Midbrain (tissue), 1 donor: Measurements from ENCODE around the gene TATDN3.
"Not testable (repeated sequence)": the region's sequence is repeated elsewhere in the genome, so short reads cannot be mapped to it uniquely, and the experiment has no call there.

ENCODE experiments used
- DNase-seq: peaks from one replicate; lab custom pipeline; 2025; lab: John Stamatoyannopoulos, UW

The TATDN3 gene, protein sequence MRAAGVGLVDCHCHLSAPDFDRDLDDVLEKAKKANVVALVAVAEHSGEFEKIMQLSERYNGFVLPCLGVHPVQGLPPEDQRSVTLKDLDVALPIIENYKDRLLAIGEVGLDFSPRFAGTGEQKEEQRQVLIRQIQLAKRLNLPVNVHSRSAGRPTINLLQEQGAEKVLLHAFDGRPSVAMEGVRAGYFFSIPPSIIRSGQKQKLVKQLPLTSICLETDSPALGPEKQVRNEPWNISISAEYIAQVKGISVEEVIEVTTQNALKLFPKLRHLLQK

DNA sequence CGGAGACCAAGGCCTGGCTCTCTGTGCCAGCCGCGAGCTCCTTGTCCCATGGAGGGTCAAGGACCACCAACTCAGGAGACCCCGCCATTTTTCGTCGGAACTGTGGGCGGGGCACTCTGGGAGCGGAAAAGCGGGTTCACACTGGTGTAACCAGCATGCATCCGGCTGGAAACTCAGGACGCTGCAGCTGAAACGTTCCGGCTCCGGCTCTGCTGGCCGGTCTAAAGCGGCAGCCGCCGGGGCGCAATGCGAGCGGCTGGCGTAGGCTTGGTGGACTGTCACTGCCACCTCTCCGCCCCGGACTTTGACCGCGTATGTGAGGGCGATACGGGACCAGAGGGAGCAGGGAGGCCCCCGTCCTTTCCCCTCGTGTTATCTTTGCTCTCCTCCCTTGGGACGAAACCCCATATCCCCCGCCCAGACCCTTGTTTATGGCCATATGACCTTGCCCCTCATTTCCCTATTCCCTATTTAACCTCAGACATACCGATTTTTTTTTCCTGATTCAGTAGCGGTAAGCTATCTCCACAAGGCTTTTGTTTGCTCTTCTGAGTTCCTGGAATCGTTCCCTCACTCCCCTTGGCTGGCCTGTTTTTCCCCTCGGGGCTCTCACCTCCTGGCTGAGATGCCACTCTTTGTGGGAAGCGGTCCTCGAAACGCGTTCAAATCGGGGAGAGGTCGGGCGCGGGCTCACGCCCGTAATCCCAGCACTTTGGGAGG lies at the start of gene TATDN3, which contains the start of gene NSL1:
TSS of gene TATDN3 (plus strand) at position 219 of the 720 bp plus-strand sequence. CDS start at position 247, 28 bp downstream.
TSS of gene NSL1 (minus strand) at position 102 of the 720 bp plus-strand sequence. CDS start at position 88, 14 bp downstream.
- DNase-seq = peak; percentile 93

- DNase-seq = no peak
Measured at GRCh38 chr1:212743901-212744475, 47.7 kb upstream of the TATDN3 start.

DNA sequence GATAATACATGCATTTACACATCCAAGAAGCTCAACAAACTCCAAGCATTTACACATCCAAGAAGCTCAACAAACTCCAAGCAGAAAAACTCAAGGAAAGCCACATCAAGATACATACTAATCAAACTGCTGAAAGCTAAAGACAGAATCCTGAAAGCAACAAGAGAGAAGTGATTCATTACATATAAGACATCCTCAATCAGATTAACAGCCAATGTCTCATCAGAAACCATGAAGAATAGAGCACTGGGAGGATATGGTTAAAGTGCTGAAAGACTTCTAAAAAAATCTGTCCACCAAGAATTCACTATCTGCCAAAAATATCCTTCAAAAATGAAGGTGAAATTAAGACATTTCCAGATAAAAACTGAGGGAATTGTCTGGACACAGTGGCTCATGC lies 46.4 kb upstream of the TATDN3 start:
- DNase-seq = no peak

DNA sequence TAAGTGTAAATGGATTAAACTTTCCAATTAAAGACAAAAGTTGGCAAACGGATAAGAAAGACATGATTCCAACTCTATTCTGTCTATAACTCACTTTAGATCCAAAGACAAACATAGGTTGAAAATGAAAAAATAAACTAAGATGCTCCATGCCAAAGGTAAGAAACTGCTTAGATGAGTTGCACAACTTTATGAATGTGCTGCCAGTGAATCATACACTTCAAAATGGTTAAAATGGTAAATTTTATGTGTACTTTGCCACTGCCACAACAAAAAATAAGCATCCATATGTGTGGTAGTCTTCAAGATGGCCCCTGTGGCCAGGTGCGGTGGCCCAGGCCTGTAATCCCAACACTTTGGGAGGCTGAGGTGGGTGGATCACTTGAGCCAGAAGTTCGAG lies 45.1 kb upstream of the TATDN3 start:
- no peak for DNase-seq

- peak; percentile 60 for DNase-seq
Measured at GRCh38 chr1:212749821-212750535, 41.7 kb upstream of the TATDN3 start.

GRCh38 chr1:212752252-212752933 lies 39.3 kb upstream of the TATDN3 start:
- DNase-seq = peak; percentile 19

DNA sequence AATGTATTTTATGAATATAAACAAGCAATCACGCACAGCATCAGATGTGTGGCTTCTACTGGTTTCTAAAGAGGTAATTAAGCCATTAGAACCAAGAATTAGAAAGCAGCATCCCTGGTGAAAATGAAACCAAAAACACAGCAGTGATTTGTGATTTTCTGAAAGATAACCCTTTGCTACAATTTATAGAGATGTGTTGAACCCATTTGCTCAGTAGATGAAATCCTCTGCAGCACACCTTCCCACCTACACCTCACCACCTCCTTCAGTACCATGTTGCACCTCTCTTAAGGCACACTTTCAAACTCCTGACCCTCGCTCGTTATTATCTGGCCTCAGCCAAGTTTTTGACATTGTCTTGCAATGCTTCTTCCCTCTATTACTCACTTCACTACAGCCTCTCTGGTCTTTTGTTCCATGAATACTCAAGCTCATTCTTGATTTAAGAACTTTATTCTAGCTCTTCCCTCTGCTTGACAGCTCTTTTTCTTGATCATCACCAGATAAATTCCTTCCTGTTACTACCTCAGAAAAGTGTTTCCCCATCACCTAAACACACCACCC lies 38.7 kb upstream of the TATDN3 start:
- DNase-seq = no peak

DNA sequence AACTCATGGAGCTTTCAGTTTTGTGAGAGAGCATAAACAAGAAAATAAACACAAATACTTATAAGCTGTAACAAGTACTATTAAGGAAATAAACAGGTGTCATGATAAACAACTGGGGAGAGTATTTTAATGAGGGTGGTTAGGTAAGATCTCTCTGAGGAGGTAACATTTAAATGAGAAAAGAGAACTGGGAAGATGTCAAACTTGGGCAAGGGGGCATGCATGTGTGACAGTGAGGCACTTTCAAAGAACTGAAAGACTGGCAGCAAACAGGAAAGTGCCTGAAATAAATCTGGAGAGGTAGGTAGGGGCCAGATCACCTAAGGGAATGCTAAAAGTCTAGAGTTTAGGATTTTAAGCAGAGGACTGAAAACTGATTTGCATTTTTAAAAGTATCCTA lies 37.9 kb upstream of the TATDN3 start:
- DNase-seq = no peak

- DNase-seq = no peak
Measured at GRCh38 chr1:212754193-212754592, 37.5 kb upstream of the TATDN3 start.

- DNase-seq = peak; percentile 53
Measured at GRCh38 chr1:212754680-212755079, 37.0 kb upstream of the TATDN3 start.

DNA sequence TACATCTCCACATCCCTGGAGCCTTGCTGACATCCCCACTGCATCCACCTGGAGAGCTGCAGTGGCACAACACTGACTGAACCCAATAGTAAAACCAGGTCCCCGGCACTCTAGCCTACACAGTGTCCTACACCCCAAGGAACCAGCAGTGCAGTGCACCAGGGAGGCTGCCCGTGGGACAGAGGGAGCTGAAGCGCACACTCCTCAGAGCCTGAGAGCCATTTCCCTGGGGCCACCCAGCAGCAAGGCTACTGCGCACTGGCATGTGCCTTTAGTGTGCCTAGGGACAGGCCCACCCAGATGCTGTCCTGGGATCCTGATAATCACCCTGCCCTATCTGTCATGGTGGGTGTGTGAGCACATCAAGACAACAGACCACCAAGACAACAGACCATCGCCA lies 32.0 kb upstream of the TATDN3 start:
- DNase-seq = no peak

DNA sequence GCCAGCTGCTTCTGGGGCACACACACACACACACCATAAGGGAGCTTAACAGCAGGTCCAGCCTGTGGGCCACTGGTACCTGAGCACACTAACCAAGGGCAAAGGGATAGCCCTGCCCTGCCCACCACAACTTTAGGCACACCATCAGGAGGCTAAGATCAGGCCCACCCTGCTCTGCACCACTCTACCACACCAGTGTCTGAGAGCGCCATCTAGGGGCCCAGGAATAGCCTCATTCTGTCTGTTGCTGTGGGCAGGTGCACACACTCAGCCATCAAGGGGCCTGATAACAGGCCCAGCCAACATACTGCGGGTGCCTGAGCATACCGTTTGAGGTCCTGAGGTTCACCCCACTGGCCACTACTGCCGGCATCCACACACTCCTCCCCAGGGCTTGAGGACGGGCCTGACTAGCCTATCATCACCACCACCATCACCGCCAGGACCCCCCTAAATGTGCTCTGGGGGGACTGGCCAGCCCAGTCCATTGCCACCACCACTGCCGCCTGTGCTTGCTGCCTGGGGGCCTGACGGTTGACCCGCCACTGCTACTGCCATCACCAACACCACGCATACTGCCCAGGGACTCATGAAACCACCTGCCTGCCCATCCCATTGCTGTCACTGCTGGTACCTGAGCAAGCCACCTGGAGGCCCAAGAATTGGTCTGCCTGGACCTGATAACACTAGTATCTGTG lies 31.4 kb upstream of the TATDN3 start:
- DNase-seq = no peak

DNA sequence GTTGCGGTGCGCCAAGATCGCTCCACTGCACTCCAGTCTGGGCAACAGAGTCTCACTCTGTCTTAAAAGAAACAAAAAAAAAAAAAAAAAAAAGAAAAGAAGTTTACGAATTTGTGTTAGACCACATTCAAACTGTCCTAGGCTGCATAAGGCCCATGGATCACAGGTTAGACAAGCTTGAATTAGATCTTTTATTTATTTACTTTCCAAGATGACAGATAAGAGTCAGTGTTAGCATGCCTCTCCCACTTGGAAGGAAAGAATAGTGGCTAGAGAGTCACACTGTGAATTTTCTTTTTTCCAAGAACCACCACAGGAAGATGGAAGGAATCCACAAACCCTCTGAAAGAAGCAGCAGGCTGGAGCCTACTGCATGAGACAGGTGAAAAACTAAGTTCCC lies 29.5 kb upstream of the TATDN3 start:
- no peak for DNase-seq

DNA sequence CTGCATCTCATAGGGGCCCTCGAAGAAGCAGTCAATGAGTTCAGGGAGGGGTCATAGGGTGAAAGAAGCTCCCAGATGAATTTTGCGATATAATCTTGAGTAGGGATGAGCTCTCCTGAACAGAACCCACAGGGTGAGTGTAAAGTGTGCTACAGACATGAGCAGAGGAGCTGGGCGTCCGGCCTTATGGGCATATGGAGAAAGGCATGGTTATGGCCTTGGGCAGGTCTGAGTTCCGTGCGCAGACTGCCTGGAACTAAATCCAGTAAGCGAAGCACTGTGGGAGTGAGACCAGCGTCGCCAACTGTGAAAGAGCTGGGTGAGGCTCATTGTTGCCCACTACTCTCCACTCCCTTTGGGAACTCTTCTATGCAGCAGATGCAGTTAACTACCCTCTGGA lies 28.9 kb upstream of the TATDN3 start:
- DNase-seq = no peak

DNA sequence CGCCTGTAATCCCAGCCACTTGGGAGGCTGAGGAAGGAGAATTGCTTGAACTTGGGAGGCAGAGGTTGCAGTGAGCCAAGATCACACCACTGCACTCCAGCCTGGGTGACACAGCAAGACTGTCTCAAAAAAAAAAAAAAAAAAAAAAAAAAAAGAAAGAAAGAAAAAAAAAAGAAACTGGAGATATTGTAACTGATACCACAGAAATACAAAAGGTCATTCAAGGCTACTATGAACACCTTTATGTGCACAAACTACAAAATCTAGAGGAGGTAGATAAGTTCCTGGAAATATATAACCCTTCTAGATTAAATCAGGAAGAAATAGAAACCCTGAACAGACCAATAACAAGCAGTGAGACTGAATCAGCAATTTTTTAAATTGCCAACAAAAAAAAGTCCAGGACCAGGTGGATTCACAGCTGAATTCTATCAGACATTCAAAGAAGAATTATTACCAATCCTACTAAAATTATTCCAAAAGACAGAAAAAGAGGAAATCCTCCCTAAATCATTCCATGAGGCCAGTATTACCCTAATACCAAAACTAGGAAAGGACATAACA lies 26.9 kb upstream of the TATDN3 start:
- DNase-seq = not testable (repeated sequence)

DNA sequence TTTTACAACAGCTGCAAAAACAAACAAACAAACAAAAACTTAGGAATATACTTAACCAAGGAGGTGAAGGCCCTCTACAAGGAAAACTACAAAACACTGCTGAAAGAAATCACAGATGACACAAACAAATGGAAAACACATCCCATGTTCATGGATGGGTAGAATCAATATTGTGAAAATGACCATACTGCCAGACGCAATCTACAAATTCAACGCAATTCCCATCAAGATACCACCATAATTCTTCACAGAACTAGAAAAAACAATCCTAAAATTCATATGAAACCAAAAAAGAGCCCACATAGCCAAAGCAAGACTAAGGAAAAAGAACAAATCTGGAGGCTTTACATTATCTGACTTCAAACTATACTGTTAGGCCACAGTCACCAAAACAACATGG lies 24.9 kb upstream of the TATDN3 start:
- DNase-seq = not testable (repeated sequence)

DNA sequence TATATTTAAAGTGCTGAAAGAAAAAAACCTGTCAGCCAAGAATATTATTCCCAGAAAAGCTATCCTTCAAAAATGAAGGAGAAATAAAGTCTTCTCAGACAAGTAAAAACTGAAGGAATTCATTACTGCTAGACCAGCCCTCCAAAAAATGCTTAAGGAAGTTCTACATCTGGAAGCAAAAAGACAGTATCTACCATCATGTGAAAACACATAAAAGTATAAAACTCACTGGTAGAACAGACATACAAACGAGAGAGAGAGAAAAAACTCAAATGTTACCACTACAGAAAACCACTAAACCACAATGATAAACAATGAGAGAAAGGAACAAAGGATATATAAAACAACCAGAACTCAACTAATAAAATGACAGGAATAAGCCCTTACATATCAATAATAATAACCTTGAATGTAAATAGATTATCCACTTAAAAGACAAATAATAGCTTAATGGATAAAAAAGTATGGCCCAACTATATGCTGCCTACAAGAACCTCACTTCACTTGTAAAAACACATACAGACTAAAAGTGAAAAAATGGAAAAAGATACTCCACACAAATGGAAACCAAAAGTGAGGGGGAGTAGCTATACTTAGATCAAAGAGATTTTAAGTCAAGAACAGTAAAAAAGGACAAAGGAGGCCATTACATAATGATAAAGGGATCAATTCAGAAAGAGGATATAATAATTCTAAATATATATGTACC lies 22.1 kb upstream of the TATDN3 start:
- no peak for DNase-seq

- no peak for DNase-seq
Measured at GRCh38 chr1:212771341-212771740, 20.4 kb upstream of the TATDN3 start.

- DNase-seq = no peak
Measured at GRCh38 chr1:212773011-212773410, 18.7 kb upstream of the TATDN3 start.

DNA sequence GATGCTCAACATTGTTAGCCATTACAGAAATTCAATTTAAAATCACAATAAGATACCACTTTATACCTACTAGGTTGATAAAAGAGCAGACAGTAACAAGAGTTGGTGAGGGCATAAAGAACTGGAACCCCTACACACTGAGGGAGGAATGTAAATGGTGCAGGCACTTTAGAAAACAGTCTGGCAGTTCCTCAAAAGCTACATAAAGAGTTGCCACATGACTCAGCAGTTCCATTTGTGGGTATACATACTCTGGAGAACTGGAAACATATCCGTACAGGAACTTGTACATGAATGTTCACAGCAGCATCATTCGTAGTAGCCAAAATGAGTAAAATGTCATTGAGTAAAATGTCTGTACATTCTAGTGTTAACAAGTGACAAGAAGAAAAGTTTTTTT lies 17.1 kb upstream of the TATDN3 start:
- DNase-seq = no peak
